Left lung (tissue), 10 donors: Measurements from ENCODE around the gene OLFM2. TPM values are rescaled to one million over a fixed set of nuclear protein-coding genes. Genes with fewer than 3 reads are reported as not detected.

Source experiments
- ATAC-seq: fragments of 200-7000 bp; cut with Tn5 transposase; one replicate; pipeline ENCODE4 v1.9.1; 2020; ENCODE audit warnings: moderate library complexity
- DNase-seq, 4 donors: peaks; one replicate each; pipeline ENCODE4 v3.0.0-alpha.2; 2013 to 2020
- H3K27ac ChIP-seq, 2 donors: fragments of 200-600 bp; sonication (generic) in 1 of 2; one replicate each; pipeline versions ENCODE4 v1.5.0 to v1.8.0; 2020 to 2021
- H3K27me3 ChIP-seq, 2 donors: fragments of 200-600 bp; sonication (generic) in 1 of 2; one replicate each; pipeline versions ENCODE4 v1.5.0 to v1.8.0; 2020 to 2021
- H3K36me3 ChIP-seq, 2 donors: fragments of 200-600 bp; sonication (generic) in 1 of 2; one replicate each; pipeline versions ENCODE4 v1.5.0 to v1.8.0; 2020 to 2021
- H3K4me1 ChIP-seq, 2 donors: fragments of 200-600 bp; one replicate each; pipeline ENCODE4 v1.8.0; 2021
- H3K4me3 ChIP-seq, 2 donors: fragments of 200-600 bp; sonication (generic) in 1 of 2; one replicate each; pipeline versions ENCODE4 v1.5.0 to v1.8.0; 2020 to 2021; ENCODE audit warnings: mild to moderate bottlenecking in 1 of 2
- H3K9me3 ChIP-seq, 2 donors: fragments of 200-600 bp; sonication (generic) in 1 of 2; one replicate each; pipeline versions ENCODE4 v1.5.0 to v1.8.0; 2020 to 2021
- intact Hi-C, 2 donors: fragments of 100-400 bp; cut with DNase I; formaldehyde crosslinking; loops; one replicate each; pipeline versions ENCODE4 v1.11.2 to v1.14.2; 2022
- polyA plus RNA-seq, 6 donors: library from polyadenylated mRNA; unstranded; fragments of 120-200 nt; gene quantifications; one replicate each; pipeline ENCODE4 v1.2.1, GENCODE V29; 2013; ENCODE audit not compliant: insufficient read length in 6 of 6
- total RNA-seq, 2 donors: library from RNA; stranded (reverse); fragmentation: NEBNext Ultra II Directional; extraction: Animal tissue kit (Norgen Biotek cat#: 25700); gene quantifications; one replicate each; pipeline ENCODE4 v1.2.1, GENCODE V29; 2021
- TF ChIP-seq, protein P1 (sequence below), 2 donors: fragments of 200-600 bp; sonication (generic) in 1 of 2; IDR thresholded peaks; one replicate each; pipeline versions ENCODE4 v1.5.0 to v1.8.0; 2021; ENCODE audit warnings: antibody characterized with exemption in 2 of 2
- donor health status: DM: no; HTN: yes; CAD: no.
- donor health status: DM: no; HTN: no; CAD: no.

Gene OLFM2
- total and polyA plus RNA-seq, 8 donors, result 7.6 to 33.9 (median 27.8) TPM

GRCh38 chr19:9970481-9970880 is 34.2 kb upstream of the OLFM2 start:
- no peaks in the 10 kb centered on the region for H3K36me3 ChIP-seq
- H3K9me3 ChIP-seq, result no peaks in the 10 kb centered on the region
- ATAC-seq (no peak), DNase-seq (no peak)
- H3K27me3 ChIP-seq, result peaks cover 0 to 38% of the 10 kb centered on the region in 2 donors
- intact Hi-C loops, result no loop called here
- H3K27ac ChIP-seq, result no peak overlapping the region
- no peak overlapping the region for H3K4me3 ChIP-seq
- H3K4me1 ChIP-seq, result no peaks in the 10 kb centered on the region
- TF ChIP-seq, protein P1, sequence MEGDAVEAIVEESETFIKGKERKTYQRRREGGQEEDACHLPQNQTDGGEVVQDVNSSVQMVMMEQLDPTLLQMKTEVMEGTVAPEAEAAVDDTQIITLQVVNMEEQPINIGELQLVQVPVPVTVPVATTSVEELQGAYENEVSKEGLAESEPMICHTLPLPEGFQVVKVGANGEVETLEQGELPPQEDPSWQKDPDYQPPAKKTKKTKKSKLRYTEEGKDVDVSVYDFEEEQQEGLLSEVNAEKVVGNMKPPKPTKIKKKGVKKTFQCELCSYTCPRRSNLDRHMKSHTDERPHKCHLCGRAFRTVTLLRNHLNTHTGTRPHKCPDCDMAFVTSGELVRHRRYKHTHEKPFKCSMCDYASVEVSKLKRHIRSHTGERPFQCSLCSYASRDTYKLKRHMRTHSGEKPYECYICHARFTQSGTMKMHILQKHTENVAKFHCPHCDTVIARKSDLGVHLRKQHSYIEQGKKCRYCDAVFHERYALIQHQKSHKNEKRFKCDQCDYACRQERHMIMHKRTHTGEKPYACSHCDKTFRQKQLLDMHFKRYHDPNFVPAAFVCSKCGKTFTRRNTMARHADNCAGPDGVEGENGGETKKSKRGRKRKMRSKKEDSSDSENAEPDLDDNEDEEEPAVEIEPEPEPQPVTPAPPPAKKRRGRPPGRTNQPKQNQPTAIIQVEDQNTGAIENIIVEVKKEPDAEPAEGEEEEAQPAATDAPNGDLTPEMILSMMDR (IDR thresholded peaks at IDR 0.05), result no peak

DNA sequence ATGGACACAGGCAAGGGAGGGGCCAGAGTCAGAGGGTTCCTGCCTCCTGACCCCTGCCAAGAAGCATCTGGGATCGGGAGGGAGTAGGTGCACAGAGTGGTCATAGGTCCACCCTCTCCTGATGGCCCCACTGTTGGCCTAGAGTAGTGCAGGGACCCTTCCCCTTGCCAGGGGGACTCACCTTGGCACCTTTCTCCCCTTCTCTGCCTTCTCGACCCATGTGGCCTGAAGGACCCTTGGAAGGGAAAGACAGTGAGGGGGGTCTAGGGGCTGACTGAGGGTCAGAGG is 33.3 kb upstream of the OLFM2 start:
- intact Hi-C loops, result no loop called here
- H3K4me3 ChIP-seq, result no peak overlapping the region
- H3K9me3 ChIP-seq, result no peaks in the 10 kb centered on the region
- H3K27ac ChIP-seq, result no peak overlapping the region
- H3K4me1 ChIP-seq, result no peaks in the 10 kb centered on the region
- no peak for ATAC-seq
- TF ChIP-seq, protein P1 (IDR thresholded peaks at IDR 0.05), result no peak
- H3K27me3 ChIP-seq, result peaks cover 0 to 46% of the 10 kb centered on the region in 2 donors
- H3K36me3 ChIP-seq, result no peaks in the 10 kb centered on the region
- DNase-seq, result no peak

- ATAC-seq, result no peak
Measured at GRCh38 chr19:9968820-9969687, 32.7 kb upstream of the OLFM2 start.

GRCh38 chr19:9967326-9967725 is 31.0 kb upstream of the OLFM2 start:
- intact Hi-C loops, result no loop called here
- ATAC-seq, result no peak
- Histone ChIP-seq H3K4me3 (no peak overlapping the region), H3K4me1 (no peaks in the 10 kb centered on the region), H3K27me3 (peaks cover 0 to 69% of the 10 kb centered on the region in 2 donors), H3K9me3 (no peaks in the 10 kb centered on the region), H3K36me3 (no peaks in the 10 kb centered on the region), H3K27ac (no peak overlapping the region)
- DNase-seq, result no peak
- TF ChIP-seq, protein P1 (IDR thresholded peaks at IDR 0.05), result no peak

More at GRCh38 chr19:9968820-9969687, 32.7 kb upstream of the OLFM2 start:
- no peak for DNase-seq
- no peak overlapping the region for H3K4me3 ChIP-seq
- no peaks in the 10 kb centered on the region for H3K9me3 ChIP-seq
- H3K4me1 ChIP-seq, result no peaks in the 10 kb centered on the region
- peaks cover 0 to 52% of the 10 kb centered on the region in 2 donors for H3K27me3 ChIP-seq
- H3K36me3 ChIP-seq, result no peaks in the 10 kb centered on the region
- intact Hi-C loops, result no loop called here
- H3K27ac ChIP-seq, result no peak overlapping the region
- TF ChIP-seq, protein P1 (IDR thresholded peaks at IDR 0.05), result no peak

DNA sequence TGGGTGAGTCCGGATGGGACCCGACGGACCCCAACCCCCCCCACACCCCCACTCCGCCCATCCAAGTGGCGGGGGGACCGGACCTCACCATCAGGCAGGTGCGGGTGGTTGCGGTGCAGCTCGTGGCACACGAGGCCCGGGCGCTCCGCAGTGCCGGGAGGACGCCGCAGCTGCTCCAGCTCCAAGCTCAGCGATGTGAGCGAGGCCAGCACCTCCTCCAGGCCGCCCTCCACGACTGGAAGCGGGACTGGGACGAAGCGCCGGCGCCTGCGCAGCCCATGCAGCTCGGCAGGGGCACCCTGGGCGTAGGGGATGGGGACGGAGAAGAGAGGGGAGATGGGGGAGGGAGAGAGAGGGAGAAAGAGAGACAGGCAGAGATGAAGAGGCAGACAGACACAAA is 30.1 kb upstream of the OLFM2 start:
- Histone ChIP-seq H3K36me3 (no peaks in the 10 kb centered on the region), H3K27me3 (peaks cover 0 to 77% of the 10 kb centered on the region in 2 donors), H3K27ac (no peak overlapping the region), H3K4me3 (no peak overlapping the region), H3K4me1 (no peaks in the 10 kb centered on the region), H3K9me3 (no peaks in the 10 kb centered on the region)
- DNase-seq, result no peak
- ATAC-seq, result no peak
- TF ChIP-seq, protein P1 (IDR thresholded peaks at IDR 0.05), result no peak
- intact Hi-C loops, result no loop called here
